ENCODE measurements around the gene KLHL11.

KLHL11 gene, protein sequence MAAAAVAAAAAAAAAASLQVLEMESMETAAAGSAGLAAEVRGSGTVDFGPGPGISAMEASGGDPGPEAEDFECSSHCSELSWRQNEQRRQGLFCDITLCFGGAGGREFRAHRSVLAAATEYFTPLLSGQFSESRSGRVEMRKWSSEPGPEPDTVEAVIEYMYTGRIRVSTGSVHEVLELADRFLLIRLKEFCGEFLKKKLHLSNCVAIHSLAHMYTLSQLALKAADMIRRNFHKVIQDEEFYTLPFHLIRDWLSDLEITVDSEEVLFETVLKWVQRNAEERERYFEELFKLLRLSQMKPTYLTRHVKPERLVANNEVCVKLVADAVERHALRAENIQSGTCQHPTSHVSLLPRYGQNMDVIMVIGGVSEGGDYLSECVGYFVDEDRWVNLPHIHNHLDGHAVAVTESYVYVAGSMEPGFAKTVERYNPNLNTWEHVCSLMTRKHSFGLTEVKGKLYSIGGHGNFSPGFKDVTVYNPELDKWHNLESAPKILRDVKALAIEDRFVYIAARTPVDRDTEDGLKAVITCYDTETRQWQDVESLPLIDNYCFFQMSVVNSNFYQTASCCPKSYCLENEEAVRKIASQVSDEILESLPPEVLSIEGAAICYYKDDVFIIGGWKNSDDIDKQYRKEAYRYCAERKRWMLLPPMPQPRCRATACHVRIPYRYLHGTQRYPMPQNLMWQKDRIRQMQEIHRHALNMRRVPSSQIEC

DNA sequence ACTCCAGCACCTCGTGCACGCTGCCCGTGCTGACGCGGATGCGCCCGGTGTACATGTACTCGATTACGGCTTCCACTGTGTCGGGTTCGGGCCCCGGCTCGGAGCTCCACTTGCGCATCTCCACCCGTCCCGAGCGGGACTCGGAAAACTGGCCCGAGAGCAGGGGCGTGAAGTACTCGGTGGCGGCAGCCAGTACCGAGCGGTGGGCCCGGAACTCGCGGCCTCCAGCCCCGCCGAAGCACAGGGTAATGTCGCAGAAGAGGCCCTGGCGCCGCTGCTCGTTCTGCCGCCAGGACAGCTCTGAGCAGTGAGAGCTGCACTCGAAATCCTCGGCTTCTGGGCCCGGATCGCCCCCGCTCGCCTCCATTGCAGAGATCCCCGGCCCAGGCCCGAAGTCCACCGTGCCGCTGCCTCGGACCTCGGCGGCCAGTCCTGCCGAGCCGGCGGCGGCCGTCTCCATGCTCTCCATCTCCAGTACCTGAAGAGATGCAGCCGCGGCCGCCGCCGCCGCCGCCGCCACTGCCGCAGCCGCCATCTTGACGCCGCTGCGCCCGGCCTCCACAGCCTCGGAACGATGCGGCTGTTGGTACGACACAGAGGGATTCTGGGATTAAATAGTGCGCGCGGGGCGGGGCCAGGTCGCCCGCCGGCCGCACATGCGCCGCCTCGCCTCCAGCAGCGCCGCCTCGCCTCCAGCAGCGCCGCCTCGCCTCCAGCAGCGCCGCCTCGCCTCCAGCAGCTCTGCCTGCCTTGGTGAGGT is at the start of gene KLHL11:
KLHL11 (minus strand) TSS at position 588 of the 760 bp plus-strand sequence; CDS start at position 535, 53 bp downstream.
- DNase-seq (ENCODE audit: low spot score in 2 of 2) (peak; percentile 76 to 81), ATAC-seq (replicated peaks; ENCODE audit: extremely low read depth, poor library complexity, severe bottlenecking) (peak; percentile 89)
- Mint-ChIP-seq H3K9me3 (no peaks in the 10 kb centered on the region), H3K4me1 (peaks cover 19% of the 10 kb centered on the region), H3K27me3 (no peaks in the 10 kb centered on the region), H3K36me3 (ENCODE audit: insufficient read depth) (peaks cover 22% of the 10 kb centered on the region), H3K4me3 (no peak within 1 kb of the TSS), H3K27ac (ENCODE audit: low read depth) (no peak within 1 kb of the TSS)

DNA sequence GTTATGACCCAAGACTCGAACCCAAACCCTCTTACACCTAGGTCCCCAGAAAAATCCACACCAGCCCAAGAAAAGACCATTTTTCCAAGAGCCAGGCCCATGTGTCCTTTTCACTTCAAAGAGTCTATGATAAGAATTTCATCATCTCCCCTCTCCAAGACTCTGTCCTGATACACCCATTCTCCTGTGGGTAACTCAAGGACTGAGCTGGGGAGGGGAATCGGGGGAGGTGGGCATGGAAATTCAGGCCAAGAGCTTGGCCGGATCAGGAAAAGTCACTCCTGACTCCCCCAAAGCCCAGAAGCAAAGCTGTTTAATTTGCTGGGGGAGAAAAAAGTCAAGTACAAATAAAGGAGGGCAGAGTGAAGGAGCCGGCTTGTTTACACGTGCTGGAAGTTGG is 49.8 kb upstream of the KLHL11 start:
- Mint-ChIP-seq H3K27ac (ENCODE audit: low read depth) (no peak overlapping the region), H3K4me1 (peaks cover 40% of the 10 kb centered on the region), H3K9me3 (no peaks in the 10 kb centered on the region), H3K36me3 (ENCODE audit: insufficient read depth) (peaks cover 24% of the 10 kb centered on the region), H3K4me3 (no peak overlapping the region), H3K27me3 (no peaks in the 10 kb centered on the region)
- no peak for ATAC-seq (replicated peaks; ENCODE audit: extremely low read depth, poor library complexity, severe bottlenecking)
- DNase-seq (ENCODE audit: low spot score in 2 of 2), result no peak

GRCh38 chr17:41914358-41914766 is 49.1 kb upstream of the KLHL11 start:
- ATAC-seq (replicated peaks; ENCODE audit: extremely low read depth, poor library complexity, severe bottlenecking) (no peak), DNase-seq (ENCODE audit: low spot score in 2 of 2) (no peak)
- Mint-ChIP-seq H3K4me1 (peaks cover 40% of the 10 kb centered on the region), H3K9me3 (no peaks in the 10 kb centered on the region), H3K27me3 (no peaks in the 10 kb centered on the region), H3K27ac (ENCODE audit: low read depth) (no peak overlapping the region), H3K4me3 (no peak overlapping the region), H3K36me3 (ENCODE audit: insufficient read depth) (peaks cover 25% of the 10 kb centered on the region)

DNA sequence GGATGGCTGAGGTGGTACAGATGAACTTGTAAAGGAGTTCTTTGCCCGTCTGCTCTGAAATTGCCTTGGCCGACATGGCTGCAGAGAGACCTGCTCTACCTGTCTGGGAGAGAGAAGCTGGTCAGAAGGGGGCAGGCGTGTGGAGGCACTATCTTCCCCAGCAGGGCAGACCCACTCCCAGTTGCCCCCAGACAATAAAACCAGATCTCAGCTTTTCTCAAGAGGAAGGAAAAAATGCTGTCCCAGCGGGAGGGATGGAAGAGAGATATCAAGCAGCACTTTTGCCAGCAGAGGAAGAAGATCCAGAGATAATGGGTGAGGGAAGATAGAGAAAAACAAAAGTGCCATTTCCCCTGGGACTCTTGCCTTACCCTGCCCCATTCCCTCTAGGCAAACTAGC is 48.6 kb upstream of the KLHL11 start:
- DNase-seq (ENCODE audit: low spot score in 2 of 2) (no peak), ATAC-seq (replicated peaks; ENCODE audit: extremely low read depth, poor library complexity, severe bottlenecking) (no peak)
- Mint-ChIP-seq H3K36me3 (ENCODE audit: insufficient read depth) (peaks cover 25% of the 10 kb centered on the region), H3K4me3 (no peak overlapping the region), H3K4me1 (peaks cover 40% of the 10 kb centered on the region), H3K27me3 (no peaks in the 10 kb centered on the region), H3K9me3 (no peaks in the 10 kb centered on the region), H3K27ac (ENCODE audit: low read depth) (no peak overlapping the region)

DNA sequence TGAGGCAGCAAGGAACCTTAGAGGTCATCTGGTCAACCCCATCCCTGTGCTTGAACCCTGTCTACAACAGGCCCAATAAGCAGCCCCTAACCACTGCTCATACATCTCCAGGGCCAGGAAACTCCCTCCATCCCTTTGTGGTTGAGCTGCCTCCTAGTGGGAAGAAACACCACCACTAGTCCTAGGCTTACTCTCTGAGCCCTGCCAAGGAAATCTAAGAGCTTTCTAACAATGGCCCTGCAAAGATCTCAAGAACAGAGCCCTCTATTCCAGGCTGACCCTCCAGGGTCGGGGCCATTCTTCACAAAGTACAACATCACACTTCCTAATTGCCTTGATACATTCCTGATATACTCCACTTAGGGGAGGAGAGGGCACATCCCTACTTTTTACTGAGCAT is 47.7 kb upstream of the KLHL11 start:
- peaks cover 25% of the 10 kb centered on the region for H3K36me3 Mint-ChIP-seq (ENCODE audit: insufficient read depth)
- no peak overlapping the region for H3K27ac Mint-ChIP-seq (ENCODE audit: low read depth)

DNA sequence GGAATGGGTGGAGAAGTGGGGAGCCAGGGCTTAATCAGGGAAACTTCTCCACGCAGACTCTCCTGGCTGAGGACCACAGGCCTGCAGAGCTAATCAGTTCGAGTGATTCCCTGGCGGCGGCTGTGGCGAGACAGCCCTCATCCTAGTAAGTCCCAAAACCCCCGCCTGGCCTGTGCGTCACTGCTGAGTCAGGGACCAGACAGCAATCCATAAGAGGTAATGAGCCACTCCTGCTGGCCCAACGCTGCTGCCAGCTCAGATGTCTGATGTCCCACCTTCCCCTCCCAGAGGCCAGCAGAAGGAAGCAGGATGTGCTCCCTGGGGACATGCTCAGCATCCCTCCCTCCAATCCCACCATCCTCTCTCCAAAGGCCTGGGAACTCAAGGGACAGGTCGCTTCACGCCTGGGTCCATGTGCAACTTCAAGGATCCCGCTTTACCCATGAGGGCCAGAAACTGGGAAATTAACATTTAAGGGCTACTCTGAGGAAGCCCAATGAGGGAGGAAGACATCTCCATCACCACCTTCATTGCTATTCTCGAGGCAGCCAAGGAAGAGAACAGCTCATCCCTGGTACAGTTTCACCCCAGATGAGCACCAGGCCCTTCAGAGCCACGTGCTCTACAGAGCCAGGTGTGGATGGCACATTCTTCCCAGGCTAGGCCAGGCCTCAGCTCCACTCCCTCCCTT is 45.6 kb upstream of the KLHL11 start:
- H3K4me3 Mint-ChIP-seq, result no peak overlapping the region
- no peaks in the 10 kb centered on the region for H3K9me3 Mint-ChIP-seq
- no peaks in the 10 kb centered on the region for H3K27me3 Mint-ChIP-seq
- H3K27ac Mint-ChIP-seq (ENCODE audit: low read depth), result no peak overlapping the region
- H3K4me1 Mint-ChIP-seq, result peaks cover 25% of the 10 kb centered on the region
- ATAC-seq (replicated peaks; ENCODE audit: extremely low read depth, poor library complexity, severe bottlenecking) (no peak), DNase-seq (ENCODE audit: low spot score in 2 of 2) (no peak)
- H3K36me3 Mint-ChIP-seq (ENCODE audit: insufficient read depth), result peaks cover 34% of the 10 kb centered on the region

More for the DNA sequence above, 47.7 kb upstream of the KLHL11 start:
- Mint-ChIP-seq H3K27me3 (no peaks in the 10 kb centered on the region), H3K4me1 (peaks cover 40% of the 10 kb centered on the region), H3K4me3 (no peak overlapping the region), H3K9me3 (no peaks in the 10 kb centered on the region)
- DNase-seq (ENCODE audit: low spot score in 2 of 2) (no peak), ATAC-seq (replicated peaks; ENCODE audit: extremely low read depth, poor library complexity, severe bottlenecking) (no peak)

GRCh38 chr17:41909088-41909487 is 43.9 kb upstream of the KLHL11 start:
- Mint-ChIP-seq H3K27ac (ENCODE audit: low read depth) (no peak overlapping the region), H3K4me3 (no peak overlapping the region), H3K9me3 (no peaks in the 10 kb centered on the region), H3K36me3 (ENCODE audit: insufficient read depth) (peaks cover 37% of the 10 kb centered on the region), H3K4me1 (peaks cover 10% of the 10 kb centered on the region), H3K27me3 (no peaks in the 10 kb centered on the region)
- DNase-seq (ENCODE audit: low spot score in 2 of 2) (no peak), ATAC-seq (replicated peaks; ENCODE audit: extremely low read depth, poor library complexity, severe bottlenecking) (no peak)

DNA sequence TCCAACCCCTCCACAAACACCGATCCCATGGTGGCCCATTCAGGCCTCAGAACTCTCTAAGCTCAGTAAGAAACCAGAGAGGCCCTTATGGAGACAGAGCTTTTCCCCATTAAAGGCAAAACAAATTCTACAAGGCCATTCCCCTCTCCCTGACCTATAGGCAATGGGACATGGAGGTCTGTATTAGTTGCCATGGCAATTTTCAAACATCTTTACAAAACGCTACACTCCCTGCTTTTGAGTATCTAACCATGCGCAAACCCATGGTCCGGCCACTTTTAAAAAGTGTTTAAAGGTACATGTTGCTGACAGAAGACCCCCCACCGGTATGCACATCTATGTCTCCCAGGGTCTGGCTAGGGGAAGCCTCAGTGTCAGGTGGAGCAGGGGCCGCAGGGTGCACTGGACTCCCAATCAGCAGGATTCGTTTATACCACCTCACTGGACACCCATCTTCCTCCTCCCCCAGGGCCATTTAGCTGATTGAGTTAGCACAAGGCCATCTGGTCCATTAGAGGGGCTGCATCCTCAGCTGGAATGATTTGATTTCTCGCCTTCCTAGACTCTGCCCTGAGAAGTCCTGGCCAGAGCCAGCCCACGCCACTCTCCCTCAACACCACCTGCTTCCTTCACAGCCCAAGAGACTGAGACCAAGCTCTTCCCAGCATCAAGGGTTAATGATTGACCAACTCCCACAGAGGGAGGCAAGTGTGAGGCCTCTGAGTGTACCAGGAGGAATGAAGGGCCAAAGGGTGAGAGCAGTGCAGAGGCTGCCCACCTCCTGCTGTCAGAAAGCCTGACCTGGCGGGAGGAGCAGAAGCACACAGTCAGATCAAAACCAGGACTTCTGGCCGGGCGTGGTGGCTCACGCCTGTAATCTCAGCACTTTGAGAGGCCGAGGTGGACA is 42.7 kb upstream of the KLHL11 start:
- DNase-seq (ENCODE audit: low spot score in 2 of 2), result no peak
- H3K36me3 Mint-ChIP-seq (ENCODE audit: insufficient read depth), result peaks cover 41% of the 10 kb centered on the region
- no peaks in the 10 kb centered on the region for H3K27me3 Mint-ChIP-seq

GRCh38 chr17:41907185-41907556 is 41.9 kb upstream of the KLHL11 start:
- Mint-ChIP-seq H3K4me1 (no peaks in the 10 kb centered on the region), H3K4me3 (no peak overlapping the region), H3K36me3 (ENCODE audit: insufficient read depth) (peaks cover 36% of the 10 kb centered on the region), H3K27ac (ENCODE audit: low read depth) (no peak overlapping the region), H3K9me3 (no peaks in the 10 kb centered on the region), H3K27me3 (no peaks in the 10 kb centered on the region)
- ATAC-seq (replicated peaks; ENCODE audit: extremely low read depth, poor library complexity, severe bottlenecking) (no peak), DNase-seq (ENCODE audit: low spot score in 2 of 2) (no peak)

More for the DNA sequence above, 42.7 kb upstream of the KLHL11 start:
- ATAC-seq (replicated peaks; ENCODE audit: extremely low read depth, poor library complexity, severe bottlenecking), result no peak
- no peaks in the 10 kb centered on the region for H3K9me3 Mint-ChIP-seq
- H3K4me1 Mint-ChIP-seq, result peaks cover 5% of the 10 kb centered on the region
- no peak overlapping the region for H3K27ac Mint-ChIP-seq (ENCODE audit: low read depth)
- H3K4me3 Mint-ChIP-seq, result no peak overlapping the region

GRCh38 chr17:41906465-41907184 is 41.4 kb upstream of the KLHL11 start:
- Mint-ChIP-seq H3K9me3 (no peaks in the 10 kb centered on the region), H3K36me3 (ENCODE audit: insufficient read depth) (peaks cover 34% of the 10 kb centered on the region), H3K4me1 (no peaks in the 10 kb centered on the region), H3K27ac (ENCODE audit: low read depth) (no peak overlapping the region), H3K4me3 (no peak overlapping the region), H3K27me3 (no peaks in the 10 kb centered on the region)
- DNase-seq (ENCODE audit: low spot score in 2 of 2) (no peak), ATAC-seq (replicated peaks; ENCODE audit: extremely low read depth, poor library complexity, severe bottlenecking) (no peak)

DNA sequence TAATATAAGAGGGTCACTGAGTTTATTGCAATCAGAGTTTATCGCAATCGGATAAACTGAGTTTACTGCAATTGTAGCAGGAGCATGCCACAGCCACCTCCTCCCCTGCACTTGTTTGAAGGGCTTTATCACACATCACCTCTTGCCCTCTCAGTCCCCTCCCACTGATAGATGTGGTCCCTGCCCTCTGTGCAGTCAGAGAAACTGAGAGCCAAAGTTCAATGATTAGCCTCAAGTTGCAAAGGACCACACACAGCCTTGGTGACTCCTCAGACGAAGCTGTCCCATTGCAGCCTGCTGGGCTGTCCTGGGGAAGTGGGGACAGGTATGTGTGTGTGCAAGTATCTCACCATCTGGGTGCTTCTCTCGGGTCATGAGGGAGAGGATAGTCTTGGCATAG is 39.9 kb upstream of the KLHL11 start:
- Mint-ChIP-seq H3K36me3 (ENCODE audit: insufficient read depth) (peaks cover 41% of the 10 kb centered on the region), H3K27me3 (no peaks in the 10 kb centered on the region), H3K27ac (ENCODE audit: low read depth) (no peak overlapping the region), H3K4me3 (no peak overlapping the region), H3K4me1 (no peaks in the 10 kb centered on the region), H3K9me3 (no peaks in the 10 kb centered on the region)
- ATAC-seq (replicated peaks; ENCODE audit: extremely low read depth, poor library complexity, severe bottlenecking), result no peak
- no peak for DNase-seq (ENCODE audit: low spot score in 2 of 2)
